Adrenal gland (tissue), 19 donors: ENCODE measurements around the gene AHDC1. TPM values are rescaled to one million over a fixed set of nuclear protein-coding genes. Genes with fewer than 3 reads are reported as not detected.

Experiments used
- DNase-seq, 7 donors: peaks; one replicate each; pipeline ENCODE4 v3.0.0-alpha.2; 2019 to 2020
- H3K27ac ChIP-seq, 5 donors: fragments of 200-600 bp; sonication (generic) in 4 of 5; 1 replicate in 3 of 5; 2 replicates in 2 of 5; pipeline versions ENCODE4 v1.5.1 to v1.8.0; 2016 to 2020; ENCODE audit warnings: mild to moderate bottlenecking in 1 of 5
- H3K27me3 ChIP-seq: fragments of 200-600 bp; 2 replicates; pipeline ENCODE4 v1.8.0; 2021
- H3K36me3 ChIP-seq, 2 donors: fragments of 200-600 bp; replicated peaks in 1 of 2; 1 replicate in 1 of 2; 2 replicates in 1 of 2; pipeline versions ENCODE4 v1.5.1 to v1.8.0; 2018 to 2022
- H3K4me1 ChIP-seq, 2 donors: fragments of 200-600 bp; replicated peaks in 1 of 2; 1 replicate in 1 of 2; 2 replicates in 1 of 2; pipeline versions ENCODE4 v1.5.1 to v1.8.0; 2018 to 2021
- H3K4me3 ChIP-seq, 4 donors: fragments of 200-600 bp; sonication (generic) in 3 of 4; one replicate each; pipeline ENCODE4 v1.5.1; 2016 to 2018
- H3K9me3 ChIP-seq, 3 donors: fragments of 200-600 bp; sonication (generic) in 1 of 3; replicated peaks in 1 of 3; 1 replicate in 2 of 3; 2 replicates in 1 of 3; pipeline versions ENCODE4 v1.5.1 to v1.8.0; 2016 to 2021
- CTCF ChIP-seq, 6 experiments: fragments of 450-650 bp in 4 of 6; fragments of 200-600 bp in 2 of 6; sonication (generic) in 1 of 6; IDR thresholded peaks; 1 replicate in 5 of 6; 2 replicates in 1 of 6; pipeline versions ENCODE4 v1.5.1 to v1.8.0; 2016 to 2021; ENCODE audit warnings: antibody characterized with exemption in 6 of 6, mild to moderate bottlenecking in 2 of 6, moderate library complexity in 1 of 6
- POLR2A ChIP-seq, 2 donors: fragments of 450-650 bp; IDR thresholded peaks; one replicate each; pipeline ENCODE4 v1.6.1; 2017; ENCODE audit warnings: antibody characterized with exemption in 2 of 2, mild to moderate bottlenecking in 2 of 2, moderate library complexity in 1 of 2
- WGBS, 4 donors: extraction: QIAGEN DNeasy Blood & Tissue Kit in 2 of 4; methylation state at CpG; one replicate each; pipeline versions ENCODE4 v1.1.5 to v1.1.7; 2013 to 2017; 5-methylcytosine and 5-hydroxymethylcytosine counted together
- intact Hi-C, 2 donors: fragments of 100-400 bp; cut with DNase I; formaldehyde crosslinking; loops; one replicate each; pipeline versions ENCODE4 v1.14.1 to v1.15.0; 2022 to 2023
- long read RNA-seq, 10 donors: library from polyadenylated mRNA in 3 of 10; unstranded in 2 of 10; stranded (forward) in 1 of 10; transcript quantifications; one replicate each; pipeline ENCODE4 v2.0.0 and lab custom pipeline, GENCODE V29; 2021 to 2026
- polyA plus RNA-seq, 3 donors: library from polyadenylated mRNA; stranded (reverse); fragments of 200-250 nt in 2 of 3; fragments of 350-450 nt in 1 of 3; fragmentation: Illumina TruSeq in 1 of 3; extraction: RNeasy Lipid Tissue Mini Kit (QIAGEN cat#74804) in 1 of 3; gene quantifications; one replicate each; pipeline ENCODE4 v1.2.3, GENCODE V29; 2013 to 2014
- total RNA-seq, 9 donors: library from RNA; depleted of rRNA in 4 of 9; stranded (reverse); fragments of >200 nt in 4 of 9; fragments of 120-200 nt in 1 of 9; fragmentation: NEBNext Ultra II Directional in 1 of 9; extraction: Animal tissue kit (Norgen Biotek cat#: 25700) in 1 of 9; gene quantifications; one replicate each; pipeline versions ENCODE4 v1.1.0 to v1.2.4, GENCODE V29; 2013 to 2023
- donor health status: healthy with polysubstance abuse.
- donor health status: Bipolar disorder and iron deficiency.
- donor health status: DM: yes; HTN: yes; CAD: no.
- donor health status: DM: no; HTN: no; CAD: no.
- donor health status: DM: no; HTN: no; CAD: no.
- donor health status: DM: yes; HTN: yes; CAD: no.

AHDC1 gene
- total RNA-seq (100 to 1,000 TPM in 1 of 9 donors, 10 to 100 TPM in 8; 15.3 to 111 (median 71.0) TPM), polyA plus RNA-seq (10 to 100 TPM; 10.4 to 98.5 (median 27.0) TPM)
- long read RNA-seq, donor 1, partial matches to known transcripts: 18 of 18 reads
- long read RNA-seq, donor 1, other reads (novel, unspliced or antisense): 0 of 18 reads
- long read RNA-seq, donor 2, partial matches to known transcripts: 37 of 37 reads
- long read RNA-seq, donor 2, other reads (novel, unspliced or antisense): 0 of 37 reads
- long read RNA-seq, donor 3, partial matches to known transcripts: 11 of 13 reads
- long read RNA-seq, donor 3, other reads (novel, unspliced or antisense): 0 of 13 reads
- long read RNA-seq, donor 4, partial matches to known transcripts: 1 of 3 reads
- long read RNA-seq, donor 4, other reads (novel, unspliced or antisense): 2 of 3 reads
- long read RNA-seq, donor 5, partial matches to known transcripts: 29 of 34 reads
- long read RNA-seq, donor 5, other reads (novel, unspliced or antisense): 5 of 34 reads
- long read RNA-seq, donor 6, partial matches to known transcripts: 1 of 2 reads
- long read RNA-seq, donor 6, other reads (novel, unspliced or antisense): 1 of 2 reads
- long read RNA-seq, donor 7, partial matches to known transcripts: 20 of 21 reads
- long read RNA-seq, donor 7, other reads (novel, unspliced or antisense): 0 of 21 reads
- long read RNA-seq, donor 8, partial matches to known transcripts: 29 of 29 reads
- long read RNA-seq, donor 8, other reads (novel, unspliced or antisense): 0 of 29 reads
- long read RNA-seq, donor 9, partial matches to known transcripts: 21 of 22 reads
- long read RNA-seq, donor 9, other reads (novel, unspliced or antisense): 0 of 22 reads
- long read RNA-seq, donor 10, partial matches to known transcripts: 22 of 23 reads
- long read RNA-seq, donor 10, other reads (novel, unspliced or antisense): 0 of 23 reads

GRCh38 chr1:27603681-27604578 is at the start of gene AHDC1:
Gene AHDC1, minus strand, starts transcription at chr1:27604144. Its CDS starts 52,029 bp downstream, at chr1:27552115.
- peak; percentile 90 to 95 (median 94) for DNase-seq
- H3K36me3 ChIP-seq: no peaks in the 10 kb centered on the region
- no peaks in the 10 kb centered on the region for H3K27me3 ChIP-seq
- WGBS, 4 donors: 0 to 1% (median 1%) methylated on average over 11 to 74 of the region's 74 CpGs
- peak; percentile 85 to 95 for TF ChIP-seq POLR2A (IDR thresholded peaks at IDR 0.05)
- peak in 3 of 6 experiments; percentile 1 to 47 (median 29) for TF ChIP-seq CTCF (IDR thresholded peaks at IDR 0.05)
- peak within 1 kb of the TSS; percentile 49 to 95 (median 76) for H3K4me3 ChIP-seq
- peaks cover 31 to 38% of the 10 kb centered on the region in 2 donors for H3K4me1 ChIP-seq
- H3K9me3 ChIP-seq: no peaks in the 10 kb centered on the region
- intact Hi-C loops: loop anchor here (2.0 to 5.0 kb wide), 4 partner anchors 47 to 207 kb away; no protein-coding TSS in a partner anchor
- H3K27ac ChIP-seq: peak within 1 kb of the TSS; percentile 84 to 96 (median 90)

- Histone ChIP-seq H3K36me3 (no peaks in the 10 kb centered on the region), H3K27ac (no peak overlapping the region), H3K9me3 (no peaks in the 10 kb centered on the region), H3K4me3 (no peak overlapping the region), H3K27me3 (no peaks in the 10 kb centered on the region), H3K4me1 (peaks cover 8 to 19% of the 10 kb centered on the region in 2 donors)
- DNase-seq: no peak
- TF ChIP-seq POLR2A (IDR thresholded peaks at IDR 0.05) (no peak), CTCF (IDR thresholded peaks at IDR 0.05) (no peak)
- WGBS, 4 donors: 86 to 90% (median 88%) methylated on average over 5 of the region's 5 CpGs
- intact Hi-C loops: no loop called here
Observed at GRCh38 chr1:27652111-27652864, 48.3 kb upstream of the AHDC1 start.

GRCh38 chr1:27650539-27651175 is 46.7 kb upstream of the AHDC1 start:
- DNase-seq: no peak
- Histone ChIP-seq H3K4me3 (no peak overlapping the region), H3K27ac (no peak overlapping the region), H3K9me3 (no peaks in the 10 kb centered on the region), H3K36me3 (no peaks in the 10 kb centered on the region), H3K27me3 (no peaks in the 10 kb centered on the region), H3K4me1 (peaks cover 4 to 12% of the 10 kb centered on the region in 2 donors)
- intact Hi-C loops: no loop called here
- 54 to 68% (median 67%) methylated on average over 7 of the region's 7 CpGs for WGBS, 4 donors
- TF ChIP-seq POLR2A (IDR thresholded peaks at IDR 0.05) (no peak), CTCF (IDR thresholded peaks at IDR 0.05) (no peak)
